ENCODE data around the gene ENAH. TPM values are rescaled to one million over a fixed set of nuclear protein-coding genes. Genes with fewer than 3 reads are reported as not detected.

ENAH gene
- total and polyA plus RNA-seq, 9 donors, result 59.4 to 178 (median 149) TPM

- H3K4me3 ChIP-seq (ENCODE audit: low read length), result no peak overlapping the region
- H3K36me3 ChIP-seq (ENCODE audit: control insufficient read depth, insufficient read depth, low read length), result no peaks in the 10 kb centered on the region
- no CpG with 5 or more reads among the region's 1 CpG for WGBS (ENCODE audit: insufficient coverage)
- DNase-seq, result peak; percentile 41
- no peaks in the 10 kb centered on the region for H3K27me3 ChIP-seq (ENCODE audit: control insufficient read depth, insufficient read depth, low read length)
- no peaks in the 10 kb centered on the region for H3K9me3 ChIP-seq (replicated peaks; ENCODE audit: control insufficient read depth, low read depth, low read length)
- peak overlapping the region; percentile 65 for H3K27ac ChIP-seq (ENCODE audit: low read length)
- peaks cover 5% of the 10 kb centered on the region for H3K4me1 ChIP-seq (ENCODE audit: control insufficient read depth, insufficient read depth, low read length)
Observed at GRCh38 chr1:225596736-225597135, 56.2 kb downstream of the ENAH start.

GRCh38 chr1:225595974-225596551 lies 56.9 kb downstream of the ENAH start:
- WGBS (ENCODE audit: insufficient coverage), result 67% methylated on average over 2 of the region's 2 CpGs
- Histone ChIP-seq H3K4me3 (ENCODE audit: low read length) (no peak overlapping the region), H3K9me3 (replicated peaks; ENCODE audit: control insufficient read depth, low read depth, low read length) (no peaks in the 10 kb centered on the region), H3K36me3 (ENCODE audit: control insufficient read depth, insufficient read depth, low read length) (no peaks in the 10 kb centered on the region), H3K27me3 (ENCODE audit: control insufficient read depth, insufficient read depth, low read length) (no peaks in the 10 kb centered on the region), H3K4me1 (ENCODE audit: control insufficient read depth, insufficient read depth, low read length) (peaks cover 5% of the 10 kb centered on the region), H3K27ac (ENCODE audit: low read length) (peak overlapping the region; percentile 65)
- no peak for DNase-seq

- H3K27ac ChIP-seq (ENCODE audit: low read length), result peak overlapping the region; percentile 15
- no peak overlapping the region for H3K4me3 ChIP-seq (ENCODE audit: low read length)
- H3K36me3 ChIP-seq (ENCODE audit: control insufficient read depth, insufficient read depth, low read length), result no peaks in the 10 kb centered on the region
- H3K4me1 ChIP-seq (ENCODE audit: control insufficient read depth, insufficient read depth, low read length), result peaks cover 5% of the 10 kb centered on the region
- H3K27me3 ChIP-seq (ENCODE audit: control insufficient read depth, insufficient read depth, low read length), result no peaks in the 10 kb centered on the region
- no peaks in the 10 kb centered on the region for H3K9me3 ChIP-seq (replicated peaks; ENCODE audit: control insufficient read depth, low read depth, low read length)
- DNase-seq, result peak; percentile 40
Observed at GRCh38 chr1:225595452-225595851, 57.5 kb downstream of the ENAH start.

GRCh38 chr1:225593414-225593813 lies 59.5 kb downstream of the ENAH start:
- no peaks in the 10 kb centered on the region for H3K9me3 ChIP-seq (replicated peaks; ENCODE audit: control insufficient read depth, low read depth, low read length)
- WGBS (ENCODE audit: insufficient coverage), result no CpG with 5 or more reads among the region's 5 CpGs
- peaks cover 5% of the 10 kb centered on the region for H3K4me1 ChIP-seq (ENCODE audit: control insufficient read depth, insufficient read depth, low read length)
- no peaks in the 10 kb centered on the region for H3K36me3 ChIP-seq (ENCODE audit: control insufficient read depth, insufficient read depth, low read length)
- H3K27ac ChIP-seq (ENCODE audit: low read length), result no peak overlapping the region
- H3K4me3 ChIP-seq (ENCODE audit: low read length), result no peak overlapping the region
- no peaks in the 10 kb centered on the region for H3K27me3 ChIP-seq (ENCODE audit: control insufficient read depth, insufficient read depth, low read length)
- no peak for DNase-seq

GRCh38 chr1:225592362-225593025 lies 60.4 kb downstream of the ENAH start:
- WGBS (ENCODE audit: insufficient coverage), result 40% methylated on average over 1 of the region's 3 CpGs
- H3K27me3 ChIP-seq (ENCODE audit: control insufficient read depth, insufficient read depth, low read length), result no peaks in the 10 kb centered on the region
- no peak overlapping the region for H3K4me3 ChIP-seq (ENCODE audit: low read length)
- H3K27ac ChIP-seq (ENCODE audit: low read length), result no peak overlapping the region
- no peaks in the 10 kb centered on the region for H3K9me3 ChIP-seq (replicated peaks; ENCODE audit: control insufficient read depth, low read depth, low read length)
- H3K36me3 ChIP-seq (ENCODE audit: control insufficient read depth, insufficient read depth, low read length), result no peaks in the 10 kb centered on the region
- peak; percentile 63 for DNase-seq
- H3K4me1 ChIP-seq (ENCODE audit: control insufficient read depth, insufficient read depth, low read length), result peaks cover 5% of the 10 kb centered on the region

GRCh38 chr1:225587310-225587709 lies 65.6 kb downstream of the ENAH start:
- WGBS (ENCODE audit: insufficient coverage), result no CpG with 5 or more reads among the region's 1 CpG
- Histone ChIP-seq H3K27ac (ENCODE audit: low read length) (no peak overlapping the region), H3K9me3 (replicated peaks; ENCODE audit: control insufficient read depth, low read depth, low read length) (peaks cover 3% of the 10 kb centered on the region), H3K36me3 (ENCODE audit: control insufficient read depth, insufficient read depth, low read length) (no peaks in the 10 kb centered on the region), H3K4me3 (ENCODE audit: low read length) (no peak overlapping the region), H3K4me1 (ENCODE audit: control insufficient read depth, insufficient read depth, low read length) (no peaks in the 10 kb centered on the region), H3K27me3 (ENCODE audit: control insufficient read depth, insufficient read depth, low read length) (no peaks in the 10 kb centered on the region)
- no peak for DNase-seq

GRCh38 chr1:225581186-225581585 lies 71.7 kb downstream of the ENAH start:
- H3K9me3 ChIP-seq (replicated peaks; ENCODE audit: control insufficient read depth, low read depth, low read length), result no peaks in the 10 kb centered on the region
- H3K4me3 ChIP-seq (ENCODE audit: low read length), result no peak overlapping the region
- H3K27ac ChIP-seq (ENCODE audit: low read length), result peak overlapping the region; percentile 74
- H3K4me1 ChIP-seq (ENCODE audit: control insufficient read depth, insufficient read depth, low read length), result peaks cover 24% of the 10 kb centered on the region
- no peaks in the 10 kb centered on the region for H3K36me3 ChIP-seq (ENCODE audit: control insufficient read depth, insufficient read depth, low read length)
- no peaks in the 10 kb centered on the region for H3K27me3 ChIP-seq (ENCODE audit: control insufficient read depth, insufficient read depth, low read length)
- DNase-seq, result peak; percentile 57
- no CpG with 5 or more reads among the region's 3 CpGs for WGBS (ENCODE audit: insufficient coverage)

- H3K4me3 ChIP-seq (ENCODE audit: low read length), result no peak overlapping the region
- H3K4me1 ChIP-seq (ENCODE audit: control insufficient read depth, insufficient read depth, low read length), result peaks cover 24% of the 10 kb centered on the region
- peak; percentile 61 for DNase-seq
- WGBS (ENCODE audit: insufficient coverage), result 46% methylated on average over 2 of the region's 17 CpGs
- peak overlapping the region; percentile 74 for H3K27ac ChIP-seq (ENCODE audit: low read length)
- H3K27me3 ChIP-seq (ENCODE audit: control insufficient read depth, insufficient read depth, low read length), result no peaks in the 10 kb centered on the region
- no peaks in the 10 kb centered on the region for H3K9me3 ChIP-seq (replicated peaks; ENCODE audit: control insufficient read depth, low read depth, low read length)
- H3K36me3 ChIP-seq (ENCODE audit: control insufficient read depth, insufficient read depth, low read length), result no peaks in the 10 kb centered on the region
Observed at GRCh38 chr1:225580238-225581099, 72.5 kb downstream of the ENAH start.

GRCh38 chr1:225578251-225578977 lies 74.5 kb downstream of the ENAH start:
- no peak for DNase-seq
- Histone ChIP-seq H3K9me3 (replicated peaks; ENCODE audit: control insufficient read depth, low read depth, low read length) (no peaks in the 10 kb centered on the region), H3K27me3 (ENCODE audit: control insufficient read depth, insufficient read depth, low read length) (no peaks in the 10 kb centered on the region), H3K27ac (ENCODE audit: low read length) (no peak overlapping the region), H3K4me3 (ENCODE audit: low read length) (no peak overlapping the region), H3K4me1 (ENCODE audit: control insufficient read depth, insufficient read depth, low read length) (peaks cover 24% of the 10 kb centered on the region), H3K36me3 (ENCODE audit: control insufficient read depth, insufficient read depth, low read length) (no peaks in the 10 kb centered on the region)
- no CpG with 5 or more reads among the region's 3 CpGs for WGBS (ENCODE audit: insufficient coverage)

GRCh38 chr1:225577241-225577640 lies 75.7 kb downstream of the ENAH start:
- Histone ChIP-seq H3K4me3 (ENCODE audit: low read length) (no peak overlapping the region), H3K4me1 (ENCODE audit: control insufficient read depth, insufficient read depth, low read length) (peaks cover 24% of the 10 kb centered on the region), H3K27me3 (ENCODE audit: control insufficient read depth, insufficient read depth, low read length) (no peaks in the 10 kb centered on the region), H3K36me3 (ENCODE audit: control insufficient read depth, insufficient read depth, low read length) (no peaks in the 10 kb centered on the region), H3K9me3 (replicated peaks; ENCODE audit: control insufficient read depth, low read depth, low read length) (no peaks in the 10 kb centered on the region), H3K27ac (ENCODE audit: low read length) (no peak overlapping the region)
- no peak for DNase-seq
- 34% methylated on average over 2 of the region's 2 CpGs for WGBS (ENCODE audit: insufficient coverage)

Measured in muscle of leg (tissue), 11 donors.